Left lung (tissue), 10 donors: ENCODE results near the gene IWS1. TPM values are rescaled to one million over a fixed set of nuclear protein-coding genes. Genes with fewer than 3 reads are reported as not detected.
"Not testable (repeated sequence)": the region's sequence is repeated elsewhere in the genome, so short reads cannot be mapped to it uniquely, and the experiment has no call there.

Experiments used
- ATAC-seq: fragments of 200-7000 bp; cut with Tn5 transposase; one replicate; pipeline ENCODE4 v1.9.1; 2020; ENCODE audit warnings: moderate library complexity
- DNase-seq, 4 donors: peaks; one replicate each; pipeline ENCODE4 v3.0.0-alpha.2; 2013 to 2020
- H3K27ac ChIP-seq, 2 donors: fragments of 200-600 bp; sonication (generic) in 1 of 2; one replicate each; pipeline versions ENCODE4 v1.5.0 to v1.8.0; 2020 to 2021
- H3K27me3 ChIP-seq, 2 donors: fragments of 200-600 bp; sonication (generic) in 1 of 2; one replicate each; pipeline versions ENCODE4 v1.5.0 to v1.8.0; 2020 to 2021
- H3K36me3 ChIP-seq, 2 donors: fragments of 200-600 bp; sonication (generic) in 1 of 2; one replicate each; pipeline versions ENCODE4 v1.5.0 to v1.8.0; 2020 to 2021
- H3K4me1 ChIP-seq, 2 donors: fragments of 200-600 bp; one replicate each; pipeline ENCODE4 v1.8.0; 2021
- H3K4me3 ChIP-seq, 2 donors: fragments of 200-600 bp; sonication (generic) in 1 of 2; one replicate each; pipeline versions ENCODE4 v1.5.0 to v1.8.0; 2020 to 2021; ENCODE audit warnings: mild to moderate bottlenecking in 1 of 2
- H3K9me3 ChIP-seq, 2 donors: fragments of 200-600 bp; sonication (generic) in 1 of 2; one replicate each; pipeline versions ENCODE4 v1.5.0 to v1.8.0; 2020 to 2021
- CTCF ChIP-seq, 2 donors: fragments of 200-600 bp; sonication (generic) in 1 of 2; IDR thresholded peaks; one replicate each; pipeline versions ENCODE4 v1.5.0 to v1.8.0; 2021; ENCODE audit warnings: antibody characterized with exemption in 2 of 2
- intact Hi-C, 2 donors: fragments of 100-400 bp; cut with DNase I; formaldehyde crosslinking; loops; one replicate each; pipeline versions ENCODE4 v1.11.2 to v1.14.2; 2022
- polyA plus RNA-seq, 6 donors: library from polyadenylated mRNA; unstranded; fragments of 120-200 nt; gene quantifications; one replicate each; pipeline ENCODE4 v1.2.1, GENCODE V29; 2013; ENCODE audit not compliant: insufficient read length in 6 of 6
- total RNA-seq, 2 donors: library from RNA; stranded (reverse); fragmentation: NEBNext Ultra II Directional; extraction: Animal tissue kit (Norgen Biotek cat#: 25700); gene quantifications; one replicate each; pipeline ENCODE4 v1.2.1, GENCODE V29; 2021
- donor health status: DM: no; HTN: yes; CAD: no.
- donor health status: DM: no; HTN: no; CAD: no.

Gene IWS1
- total and polyA plus RNA-seq, 8 donors: 37.2 to 72.9 (median 67.5) TPM

DNA sequence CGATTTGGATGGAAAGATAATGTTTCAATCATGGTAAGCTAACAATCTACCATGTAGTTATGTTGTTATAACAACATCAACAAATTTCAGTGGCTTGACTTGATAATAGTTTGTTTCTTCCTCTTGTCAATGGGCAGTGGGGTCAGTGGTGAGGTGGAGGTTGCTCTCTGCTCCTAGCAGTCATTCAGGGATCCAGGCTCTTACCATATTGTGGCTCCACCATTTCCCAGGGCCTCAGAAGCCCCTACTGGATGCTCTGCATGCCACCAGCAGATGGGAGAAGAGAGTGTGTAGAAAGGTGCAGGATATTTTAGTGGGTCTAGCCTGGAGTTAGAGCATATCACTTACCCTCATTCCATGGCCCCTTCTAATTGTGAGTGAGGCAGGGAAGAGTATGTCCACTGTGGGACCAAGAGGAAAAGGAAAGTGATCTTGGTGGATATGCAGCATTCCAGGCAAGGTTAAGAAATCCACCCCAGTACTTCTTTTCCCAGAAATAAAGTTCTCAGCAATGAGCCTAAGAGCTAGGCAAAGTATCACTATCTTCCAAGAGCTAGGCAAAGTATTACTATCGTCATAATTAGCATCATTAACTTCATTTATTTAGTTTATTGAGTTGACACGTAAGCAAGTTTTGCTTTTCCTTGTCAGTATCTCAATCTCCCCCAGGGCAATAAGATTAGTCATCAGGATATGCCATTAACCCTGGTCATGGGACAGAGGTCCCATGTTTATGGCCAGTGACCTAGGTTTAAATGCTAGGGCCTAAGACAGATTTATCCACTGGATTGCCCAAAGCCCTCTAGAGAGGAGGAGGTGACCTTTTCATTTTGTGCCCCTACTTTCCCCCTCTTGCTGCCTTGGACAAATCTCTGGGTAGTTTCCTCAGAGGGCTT lies 4.2 kb upstream of the IWS1 start:
- DNase-seq (no peak), ATAC-seq (no peak)
- Histone ChIP-seq H3K27ac (no peak overlapping the region), H3K27me3 (peaks cover 0 to 5% of the 10 kb centered on the region in 2 donors), H3K4me1 (peaks cover 0 to 6% of the 10 kb centered on the region in 2 donors), H3K4me3 (no peak overlapping the region), H3K36me3 (no peaks in the 10 kb centered on the region), H3K9me3 (no peaks in the 10 kb centered on the region)
- intact Hi-C loops: no loop called here
- TF ChIP-seq CTCF (IDR thresholded peaks at IDR 0.05): no peak

DNA sequence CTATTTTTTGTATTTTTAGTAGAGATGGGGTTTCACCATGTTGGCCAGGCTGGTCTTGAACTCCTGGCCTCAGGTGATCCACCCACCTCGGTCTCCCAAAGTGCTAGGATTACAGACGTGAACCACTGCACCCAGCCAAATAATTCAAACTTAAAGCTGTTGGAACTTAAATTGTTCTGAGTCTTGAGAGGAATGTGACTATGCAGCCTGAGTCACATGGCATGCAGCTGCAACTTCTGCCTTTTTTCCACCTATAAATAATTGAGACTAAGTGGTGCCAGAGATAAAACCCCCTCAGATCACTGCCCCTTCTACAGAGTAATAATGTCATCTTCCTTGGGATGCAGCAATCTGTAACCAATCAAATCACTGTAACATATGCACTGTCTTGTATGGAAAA lies 3.1 kb upstream of the IWS1 start:
- ATAC-seq, H3K9me3 ChIP-seq, H3K36me3 ChIP-seq, H3K4me3 ChIP-seq, H3K27ac ChIP-seq, intact Hi-C loops, H3K27me3 ChIP-seq, DNase-seq: not testable (repeated sequence)
- H3K4me1 ChIP-seq: peaks cover 0 to 16% of the 10 kb centered on the region in 2 donors

DNA sequence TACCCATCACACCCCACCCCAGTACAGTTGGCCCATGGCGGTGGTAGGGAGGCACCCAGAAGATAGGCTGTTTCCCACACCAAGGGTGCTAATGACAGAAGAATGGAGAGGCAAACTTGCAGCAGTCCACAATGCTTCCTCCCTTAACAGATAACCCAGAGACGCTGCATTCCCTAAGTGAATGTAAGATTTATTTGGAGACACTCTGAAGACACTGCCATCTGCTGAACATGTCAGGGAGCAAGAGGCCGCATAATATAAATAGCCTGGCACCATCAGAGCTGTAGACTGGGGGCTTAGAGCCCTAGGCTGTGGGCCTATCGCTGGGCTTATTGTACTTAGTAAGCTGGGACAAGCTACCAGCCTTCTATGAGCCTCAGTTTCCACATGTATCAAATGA lies 2.2 kb upstream of the IWS1 start:
- Histone ChIP-seq H3K4me1 (peaks cover 0 to 25% of the 10 kb centered on the region in 2 donors), H3K27ac (no peak overlapping the region), H3K4me3 (no peak overlapping the region), H3K27me3 (no peaks in the 10 kb centered on the region), H3K9me3 (no peaks in the 10 kb centered on the region), H3K36me3 (no peaks in the 10 kb centered on the region)
- no peak for TF ChIP-seq CTCF (IDR thresholded peaks at IDR 0.05)
- ATAC-seq: no peak
- DNase-seq: no peak
- intact Hi-C loops: no loop called here

DNA sequence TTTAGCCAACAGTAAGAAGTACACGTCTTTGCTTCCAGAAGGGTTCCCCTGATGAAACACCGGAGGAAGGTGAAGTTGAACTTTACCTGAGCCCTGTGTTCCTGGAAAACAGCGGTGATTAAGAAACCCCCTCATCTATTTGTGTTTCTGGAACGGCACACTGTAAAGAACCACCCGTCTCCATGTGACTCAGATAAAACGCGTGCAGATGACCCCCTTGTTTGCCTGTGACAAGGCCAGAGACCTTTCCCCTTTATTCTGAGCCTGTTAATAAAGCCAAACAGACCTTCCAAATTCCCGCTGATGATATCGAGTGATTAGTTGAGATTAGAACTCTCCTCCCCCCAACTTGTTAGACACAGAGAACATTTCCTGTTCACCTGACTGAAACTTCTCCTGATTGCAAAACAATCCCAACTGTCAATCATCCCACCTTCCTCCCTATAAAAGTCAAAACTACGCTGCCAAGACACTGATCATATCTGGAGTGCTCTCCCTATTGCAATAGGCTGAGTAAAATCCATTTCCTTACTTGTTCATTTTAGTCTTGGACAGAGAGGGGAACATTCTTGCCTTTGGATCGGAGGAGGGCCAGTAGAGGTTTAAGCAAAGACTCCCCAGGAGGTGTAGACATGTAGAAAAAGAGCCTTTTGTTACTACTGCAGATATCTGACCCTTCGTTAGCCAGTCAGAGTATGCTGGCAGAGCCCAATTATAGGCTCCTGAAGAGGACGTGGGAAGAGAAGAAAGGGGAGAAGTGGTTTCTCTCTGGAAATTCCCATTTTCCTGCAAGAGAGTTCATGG lies 914 bp upstream of the IWS1 start:
- DNase-seq: peak in 1 of 4 donors; percentile 31

GRCh38 chr2:127525691-127526131 lies 578 bp downstream of the IWS1 start:
- H3K27ac ChIP-seq: peak overlapping the region; percentile 95 to 98
- H3K36me3 ChIP-seq: peaks cover 0 to 20% of the 10 kb centered on the region in 2 donors
- intact Hi-C loops: no loop called here
- peak overlapping the region; percentile 96 for H3K4me3 ChIP-seq
- peak in 2 of 4 donors; percentile 36 to 51 for DNase-seq
- no peaks in the 10 kb centered on the region for H3K9me3 ChIP-seq
- H3K4me1 ChIP-seq: peaks cover 0 to 33% of the 10 kb centered on the region in 2 donors
- no peak for TF ChIP-seq CTCF (IDR thresholded peaks at IDR 0.05)
- no peaks in the 10 kb centered on the region for H3K27me3 ChIP-seq
- peak; percentile 43 for ATAC-seq

More for the DNA sequence above, 914 bp upstream of the IWS1 start:
- peak overlapping the region; percentile 95 to 98 for H3K27ac ChIP-seq
- no peaks in the 10 kb centered on the region for H3K27me3 ChIP-seq
- peak overlapping the region; percentile 96 for H3K4me3 ChIP-seq
- peak; percentile 30 for ATAC-seq
- peaks cover 0 to 31% of the 10 kb centered on the region in 2 donors for H3K4me1 ChIP-seq
- H3K9me3 ChIP-seq: no peaks in the 10 kb centered on the region
- no peak for TF ChIP-seq CTCF (IDR thresholded peaks at IDR 0.05)
- H3K36me3 ChIP-seq: peaks cover 0 to 11% of the 10 kb centered on the region in 2 donors
- intact Hi-C loops: no loop called here

DNA sequence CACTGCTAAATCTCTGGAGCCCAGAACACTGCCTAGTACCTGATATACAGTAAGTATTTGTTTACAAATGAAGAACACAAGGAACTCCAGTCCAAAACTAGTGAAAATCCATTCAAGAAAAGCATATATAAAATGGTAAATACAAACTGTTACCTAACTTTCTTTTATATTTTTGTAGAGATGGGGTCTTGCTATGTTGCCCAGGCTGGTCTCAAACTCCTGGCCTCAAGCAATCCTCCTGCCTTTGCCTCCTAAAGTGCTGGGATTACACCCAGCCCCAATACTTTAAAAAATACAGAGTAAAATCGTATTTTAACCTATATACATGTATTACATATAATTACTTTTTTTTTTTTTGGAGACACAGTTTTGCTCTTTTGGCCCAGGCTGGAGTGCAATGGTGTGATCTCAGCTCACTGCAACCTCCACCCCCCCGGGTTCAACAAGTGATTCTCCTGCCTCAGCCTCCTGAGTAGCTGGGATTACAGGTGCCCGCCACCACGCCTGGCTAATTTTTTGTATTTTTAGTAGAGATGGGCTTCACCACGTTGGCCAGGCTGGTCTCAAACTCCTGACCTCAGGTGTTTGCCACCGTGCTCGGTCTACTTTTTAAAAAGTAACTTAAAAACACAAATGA lies 2.0 kb downstream of the IWS1 start:
- H3K36me3 ChIP-seq: peaks cover 0 to 33% of the 10 kb centered on the region in 2 donors
- H3K27me3 ChIP-seq, intact Hi-C loops, DNase-seq, H3K9me3 ChIP-seq, H3K27ac ChIP-seq, ATAC-seq: not testable (repeated sequence)
- peaks cover 0 to 33% of the 10 kb centered on the region in 2 donors for H3K4me1 ChIP-seq
- H3K4me3 ChIP-seq: peak overlapping the region in 1 of 2 donors; percentile 96
